Measurements from ENCODE around the gene CLCF1. TPM values are rescaled to one million over a fixed set of nuclear protein-coding genes. Genes with fewer than 3 reads are reported as not detected.
"Not testable (repeated sequence)": the region's sequence is repeated elsewhere in the genome, so short reads cannot be mapped to it uniquely, and the experiment has no call there.

CLCF1 gene
- total RNA-seq, 1 donor from 2014 or later, result 6.9 TPM

DNA sequence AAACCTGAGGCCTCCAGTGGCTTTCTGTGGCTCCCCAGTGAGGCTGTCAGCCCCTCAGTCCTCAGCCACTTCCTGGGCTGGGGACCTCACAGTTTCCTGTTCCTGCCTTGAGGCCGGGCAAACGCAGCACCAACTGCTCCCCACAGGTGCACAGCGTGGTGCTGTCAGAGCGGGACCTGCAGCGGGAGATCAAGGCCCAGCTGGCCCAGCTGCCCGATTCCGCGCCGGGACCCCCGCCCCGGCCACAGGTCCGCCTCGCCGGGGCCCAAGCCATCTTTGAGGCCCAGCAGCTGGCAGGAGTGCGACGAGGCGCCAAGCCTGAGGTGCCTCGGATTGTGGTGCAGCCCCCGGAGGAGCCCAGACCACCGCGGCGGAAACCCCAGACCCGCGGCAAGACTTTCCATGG is 35.9 kb upstream of the CLCF1 start:
- no peak for DNase-seq (ENCODE audit: extremely low read depth, low read depth, low spot score)

DNA sequence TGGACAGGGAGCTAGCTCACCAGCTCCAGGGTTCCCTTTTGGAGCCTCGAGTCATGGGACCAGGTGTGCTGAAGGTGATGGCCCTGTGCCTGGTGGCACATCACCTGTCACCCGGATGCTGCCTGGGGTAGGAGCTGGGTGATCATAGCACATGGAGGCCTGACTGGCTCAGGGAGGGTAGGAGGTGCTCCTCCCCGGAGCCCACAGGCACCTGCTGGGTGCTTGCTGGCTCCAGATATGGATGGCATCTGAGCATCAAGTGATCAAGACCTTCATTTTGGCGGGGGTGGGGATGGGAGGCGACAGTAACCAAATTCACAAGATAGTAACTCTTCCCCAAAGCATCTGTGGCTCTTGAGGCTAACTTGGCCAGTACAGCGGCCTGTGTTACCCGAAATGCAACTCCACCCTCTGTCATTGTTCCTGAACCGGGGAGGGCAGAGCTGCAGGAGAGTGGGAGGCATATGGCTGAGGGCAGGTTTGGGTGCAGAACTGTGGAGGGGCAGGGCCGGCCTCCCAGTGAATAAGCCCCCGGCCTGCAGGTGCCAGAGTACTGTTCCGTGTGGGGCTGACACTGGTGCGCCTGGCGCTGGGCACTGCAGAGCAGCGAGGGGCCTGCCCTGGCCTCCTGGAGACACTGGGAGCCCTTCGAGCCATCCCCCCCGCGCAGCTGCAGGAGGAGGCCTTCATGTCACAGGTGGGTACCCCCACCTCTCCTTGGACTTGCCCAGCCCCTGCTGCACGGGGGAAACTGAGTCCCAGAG is 35.2 kb upstream of the CLCF1 start:
- DNase-seq (ENCODE audit: extremely low read depth, low read depth, low spot score), result no peak

- DNase-seq (ENCODE audit: extremely low read depth, low read depth, low spot score), result no peak
These were observed 34.3 kb upstream of the CLCF1 start for GRCh38 chr11:67407688-67408163.

- DNase-seq (ENCODE audit: extremely low read depth, low read depth, low spot score), result no peak
These were observed 33.7 kb upstream of the CLCF1 start for GRCh38 chr11:67406969-67407687.

GRCh38 chr11:67406420-67406968 is 33.1 kb upstream of the CLCF1 start:
- no peak for DNase-seq (ENCODE audit: extremely low read depth, low read depth, low spot score)

DNA sequence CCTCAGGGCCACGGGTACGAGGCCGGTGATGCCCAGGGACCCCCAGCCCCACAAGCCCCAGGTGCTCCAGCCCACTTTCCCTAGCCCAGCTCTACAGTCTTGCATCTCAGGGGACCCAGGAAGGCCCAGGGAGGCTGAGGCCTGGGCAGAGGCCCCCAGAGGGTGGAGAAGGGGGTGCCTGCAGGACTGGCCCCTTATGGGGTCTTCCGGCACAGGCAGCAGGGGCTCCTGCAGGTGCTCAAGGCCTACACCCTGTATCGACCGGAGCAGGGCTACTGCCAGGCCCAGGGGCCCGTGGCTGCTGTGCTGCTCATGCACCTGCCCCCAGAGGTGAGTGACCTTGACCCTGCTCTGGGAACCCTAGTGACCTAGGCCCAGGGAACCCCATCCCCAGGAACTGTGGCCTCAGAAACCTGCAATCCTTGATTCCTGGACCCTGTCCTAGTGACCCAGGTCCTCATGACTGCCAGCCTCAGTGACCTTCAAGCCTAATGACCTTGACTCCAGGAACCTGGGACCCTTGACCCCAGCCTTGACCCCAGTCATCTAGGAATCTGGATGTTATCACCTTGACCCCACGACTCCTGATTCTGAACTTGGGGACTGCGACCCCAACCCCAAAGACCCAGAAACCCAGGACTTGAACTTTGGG is 32.4 kb upstream of the CLCF1 start:
- DNase-seq (ENCODE audit: extremely low read depth, low read depth, low spot score), result no peak

DNA sequence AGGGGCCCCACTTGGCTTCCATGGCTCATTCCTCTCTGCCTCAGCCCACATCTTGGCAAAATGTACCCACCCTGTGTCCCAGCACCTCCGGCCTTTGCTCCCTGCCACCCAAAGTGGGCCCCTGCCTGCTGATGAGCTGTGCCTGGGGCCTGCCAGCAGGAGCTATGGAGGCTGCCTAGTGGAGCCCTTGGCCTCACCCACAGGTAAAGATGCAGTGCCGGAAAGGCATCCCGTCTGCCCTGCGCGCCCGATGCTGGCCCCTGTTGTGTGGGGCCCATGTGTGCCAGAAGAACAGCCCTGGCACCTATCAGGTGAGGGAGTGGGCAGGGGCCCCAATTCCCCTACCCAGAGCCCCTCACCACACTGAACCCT is 31.8 kb upstream of the CLCF1 start:
- no peak for DNase-seq (ENCODE audit: extremely low read depth, low read depth, low spot score)

- DNase-seq (ENCODE audit: extremely low read depth, low read depth, low spot score), result no peak
These were observed 31.3 kb upstream of the CLCF1 start for GRCh38 chr11:67404515-67405195.

DNA sequence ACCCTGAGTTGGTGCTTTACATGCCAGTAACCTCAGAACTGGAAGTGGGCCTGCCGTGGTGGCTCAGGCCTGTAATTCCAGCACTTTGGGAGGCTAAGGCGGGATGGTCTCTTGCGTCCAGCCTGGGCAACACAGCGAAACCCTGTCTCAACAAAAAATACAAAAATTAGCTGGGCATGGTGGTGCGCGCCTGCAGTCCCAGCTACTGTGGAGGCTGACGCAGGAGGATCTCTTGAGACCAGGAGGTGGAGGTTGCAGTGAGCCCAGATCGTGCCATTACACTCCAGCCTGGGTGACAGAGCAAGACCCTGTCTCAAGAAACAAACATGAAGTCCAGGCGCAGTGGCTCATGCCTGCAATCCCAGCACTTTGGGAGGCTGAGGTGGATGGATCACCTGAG is 29.7 kb upstream of the CLCF1 start:
- not testable (repeated sequence) for DNase-seq (ENCODE audit: extremely low read depth, low read depth, low spot score)

DNA sequence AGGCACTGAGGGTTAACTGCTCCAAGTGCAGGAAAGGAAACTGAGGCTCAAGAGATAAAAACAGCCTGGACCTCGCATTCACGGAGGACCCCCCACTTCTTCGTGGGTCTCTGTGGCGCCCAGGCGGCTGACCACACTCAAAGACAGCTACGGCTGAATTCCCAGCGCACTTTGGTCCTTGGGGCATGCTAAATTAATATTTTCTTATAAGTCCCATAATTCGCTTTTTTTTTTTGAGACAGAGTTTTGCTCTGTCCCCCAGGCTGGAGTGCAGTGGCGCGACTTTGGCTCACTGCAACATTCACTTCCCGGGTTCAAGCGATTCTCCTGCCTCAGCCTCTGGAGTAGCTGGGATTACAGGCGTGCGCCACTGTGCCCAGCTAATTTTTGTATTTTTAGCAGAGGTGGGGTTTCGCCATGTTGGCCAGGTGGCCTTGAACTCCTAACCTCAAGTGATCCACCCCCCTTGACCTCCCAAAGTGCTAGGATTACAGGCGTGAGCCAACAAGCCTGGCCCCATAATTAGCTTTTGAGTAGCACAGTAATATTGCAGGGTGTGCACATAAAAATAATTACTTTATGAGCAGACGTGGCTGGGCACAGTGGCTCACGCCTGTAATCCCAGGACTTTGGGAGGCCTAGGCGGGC is 28.9 kb upstream of the CLCF1 start:
- not testable (repeated sequence) for DNase-seq (ENCODE audit: extremely low read depth, low read depth, low spot score)

DNA sequence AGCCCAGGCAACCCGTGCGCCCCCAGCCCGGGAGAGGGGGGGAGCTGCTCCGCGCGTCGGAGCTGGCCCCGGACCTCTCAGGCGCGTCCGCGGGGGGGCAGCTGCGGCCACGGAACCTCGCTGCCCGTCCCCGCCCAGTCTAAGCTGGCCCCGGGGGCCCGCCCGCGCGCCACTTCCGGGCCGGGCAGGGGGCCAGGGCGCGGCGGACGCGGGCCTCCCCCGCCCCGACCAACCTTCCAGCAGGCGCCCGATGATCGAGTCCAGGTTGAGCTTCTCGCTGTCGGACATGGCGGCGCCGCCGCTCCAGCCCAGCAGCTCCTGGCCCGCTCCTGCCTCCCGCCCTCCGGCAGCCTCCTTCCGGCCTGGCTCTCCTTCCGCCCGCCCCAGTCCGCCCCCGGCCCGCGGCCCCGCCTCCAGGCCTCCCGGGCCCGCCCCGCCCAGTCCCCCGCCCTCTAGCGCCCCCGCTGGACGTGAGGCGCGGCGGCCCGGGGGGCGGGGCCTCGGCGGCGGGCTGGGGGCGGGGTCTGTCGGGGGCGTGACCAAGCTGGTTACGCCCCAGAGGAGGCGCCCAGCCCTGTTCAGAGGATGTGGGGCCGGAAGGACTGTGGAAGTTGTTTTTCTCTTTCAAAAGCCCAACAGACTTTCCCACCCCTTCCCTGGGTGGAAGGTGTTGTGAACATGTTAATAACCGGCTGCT is 28.2 kb upstream of the CLCF1 start, which contains the start of gene PPP1CA:
TSS of gene PPP1CA (minus strand) at position 364 of the 697 bp plus-strand sequence. CDS start at position 288, 76 bp downstream.
- DNase-seq (ENCODE audit: extremely low read depth, low read depth, low spot score), result no peak

DNA sequence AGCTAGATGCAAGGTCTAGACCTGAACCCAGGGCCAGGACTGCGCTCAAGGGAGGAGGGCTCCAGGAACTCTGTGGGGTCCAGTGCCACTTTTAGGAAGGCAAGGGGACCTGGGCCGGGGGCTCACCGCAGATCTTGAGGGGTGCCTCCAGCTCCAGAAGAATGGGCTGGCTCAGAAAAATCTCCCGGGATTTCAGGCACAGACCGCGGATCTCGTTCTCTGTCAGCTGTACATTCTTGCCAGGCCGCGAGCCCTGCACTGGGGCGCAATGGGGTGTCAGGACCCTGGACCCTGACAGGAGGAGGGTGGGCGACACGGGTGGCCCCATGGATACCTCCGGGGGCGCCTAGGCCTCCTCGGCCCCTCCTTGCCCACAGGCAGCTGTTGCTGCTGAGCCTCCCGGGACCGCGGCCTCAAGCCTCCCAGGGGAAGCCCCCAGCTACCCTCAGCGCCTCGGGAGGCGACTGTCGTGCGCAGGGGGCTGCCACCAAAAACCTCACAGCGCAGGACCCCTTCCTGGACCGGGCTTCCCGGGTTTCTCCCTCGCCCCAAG is 27.6 kb upstream of the CLCF1 start:
- DNase-seq (ENCODE audit: extremely low read depth, low read depth, low spot score), result no peak

GRCh38 chr11:67400251-67400941 is 27.0 kb upstream of the CLCF1 start:
- no peak for DNase-seq (ENCODE audit: extremely low read depth, low read depth, low spot score)

- no peak for DNase-seq (ENCODE audit: extremely low read depth, low read depth, low spot score)
These were observed 25.5 kb upstream of the CLCF1 start for GRCh38 chr11:67398661-67399563.

- DNase-seq (ENCODE audit: extremely low read depth, low read depth, low spot score), result no peak
These were observed 24.7 kb upstream of the CLCF1 start for GRCh38 chr11:67397986-67398660.

DNA sequence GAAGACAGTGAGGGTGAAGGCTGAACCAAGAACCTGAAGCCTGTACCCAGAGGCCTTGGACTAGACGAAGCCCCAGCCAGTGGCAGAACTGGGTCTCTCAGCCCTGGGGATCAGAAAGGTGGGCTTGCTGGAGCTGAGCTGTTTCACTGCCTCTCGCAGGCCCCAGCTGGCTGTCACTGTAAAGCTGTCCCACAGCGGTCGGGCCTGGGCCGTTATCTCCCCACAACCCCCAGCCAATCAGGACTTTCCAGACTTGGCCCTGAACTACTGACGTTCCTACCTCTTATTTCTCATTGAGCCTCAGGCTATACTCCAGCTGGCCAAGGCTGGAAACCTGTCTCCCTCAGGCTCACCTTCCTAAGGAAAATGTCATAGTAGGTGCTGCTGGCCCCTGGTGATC is 24.1 kb upstream of the CLCF1 start:
- DNase-seq (ENCODE audit: extremely low read depth, low read depth, low spot score), result no peak

Data from glomerular endothelial cell (primary cell).